SK-N-SH (cell line): Measurements from ENCODE around the gene SMPD3. TPM values are rescaled to one million over a fixed set of nuclear protein-coding genes. Genes with fewer than 3 reads are reported as not detected.

Experiments
- CTCF ChIA-PET: fragments of 300-600, 350-600 bp; formaldehyde crosslinking; extraction: SDS; loops from one replicate; lab custom pipeline; 2021; lab: Yijun Ruan, JAX
- POLR2A ChIA-PET: fragments of 350-600 bp; sonication (Branson Sonifier 250); formaldehyde crosslinking; extraction: SDS; loops from one replicate; lab custom pipeline; 2020; ENCODE audit warnings: antibody characterized with exemption, inconsistent platforms; lab: Yijun Ruan, JAX
- DNase-seq: peaks from one replicate; pipeline ENCODE4 v3.0.0; 2012
- H2AFZ ChIP-seq: fragments of 200-600 bp; sonication (generic); 2 replicates; pipeline ENCODE4 v1.8.1; 2016; ENCODE audit warnings: antibody characterized with exemption, mild to moderate bottlenecking, low read depth
- H3F3A ChIP-seq: fragments of 200-600 bp; sonication (generic); replicated peaks from 2 replicates; pipeline ENCODE3; 2016; ENCODE audit warnings: antibody characterized with exemption, mild to moderate bottlenecking; ENCODE audit not compliant: insufficient read depth
- H3K27ac ChIP-seq, 2 experiments: fragments of 200-500 bp in 1 of 2; fragments of 200-600 bp in 1 of 2; sonication (Bioruptor generic) in 1 of 2; sonication (generic), shearing (Covaris generic) in 1 of 2; 2 replicates each; pipeline versions ENCODE4 v1.5.1 to v1.6.1; 2014 to 2016; ENCODE audit warnings: low read depth in 2 of 2, inconsistent platforms in 1 of 2, low read length in 1 of 2, mild to moderate bottlenecking in 1 of 2, mixed read lengths in 1 of 2
- H3K27me3 ChIP-seq: fragments of 200-600 bp; sonication (generic), shearing (Covaris generic); 2 replicates; pipeline ENCODE4 v1.6.1; 2016; ENCODE audit warnings: mixed run types; ENCODE audit not compliant: insufficient read depth
- H3K36me3 ChIP-seq, 2 experiments: fragments of 200-500 bp in 1 of 2; fragments of 200-600 bp in 1 of 2; sonication (Bioruptor generic) in 1 of 2; sonication (generic) in 1 of 2; replicated peaks in 1 of 2; 2 replicates each; pipeline versions ENCODE3 to v1.5.1; 2014 to 2016; ENCODE audit warnings: low read length in 1 of 2, mild to moderate bottlenecking in 1 of 2; ENCODE audit not compliant: insufficient read depth in 2 of 2, control insufficient read depth in 1 of 2
- H3K4me1 ChIP-seq, 2 experiments: fragments of 200-500 bp in 1 of 2; fragments of 200-600 bp in 1 of 2; sonication (Bioruptor generic) in 1 of 2; sonication (generic), shearing (Covaris generic) in 1 of 2; 2 replicates each; pipeline versions ENCODE4 v1.5.1 to v1.6.1; 2014 to 2016; ENCODE audit warnings: low read depth in 1 of 2, low read length in 1 of 2, mixed run types in 1 of 2; ENCODE audit not compliant: insufficient read depth in 2 of 2, control insufficient read depth in 1 of 2
- H3K4me2 ChIP-seq: fragments of 200-600 bp; sonication (generic), shearing (Covaris generic); 2 replicates; pipeline ENCODE4 v1.6.1; 2017; ENCODE audit warnings: mixed run types
- H3K4me3 ChIP-seq, 2 experiments: fragments of 200-500 bp in 1 of 2; fragments of 200-600 bp in 1 of 2; sonication (Bioruptor generic) in 1 of 2; sonication (generic), shearing (Covaris generic) in 1 of 2; 2 replicates each; pipeline versions ENCODE4 v1.5.1 to v1.8.1; 2014 to 2016; ENCODE audit warnings: low read depth in 2 of 2, inconsistent platforms in 1 of 2, low read length in 1 of 2, mild to moderate bottlenecking in 1 of 2, mixed read lengths in 1 of 2, moderate library complexity in 1 of 2
- H3K79me2 ChIP-seq: fragments of 200-600 bp; sonication (generic); 2 replicates; pipeline ENCODE4 v1.8.1; 2017; ENCODE audit warnings: mild to moderate bottlenecking; ENCODE audit not compliant: insufficient read depth
- H3K9ac ChIP-seq: fragments of 200-600 bp; sonication (generic); 2 replicates; pipeline ENCODE4 v1.6.1; 2017; ENCODE audit warnings: mixed run types
- H3K9me2 ChIP-seq: fragments of 200-600 bp; sonication (generic); 2 replicates; pipeline ENCODE4 v1.6.1; 2017; ENCODE audit warnings: mixed run types
- H3K9me3 ChIP-seq: fragments of 200-600 bp; sonication (generic); 2 replicates; pipeline ENCODE4 v1.6.1; 2017; ENCODE audit warnings: mixed run types, mild to moderate bottlenecking, moderate library complexity
- H4K20me1 ChIP-seq: fragments of 200-600 bp; sonication (generic); 2 replicates; pipeline ENCODE4 v1.6.1; 2017; ENCODE audit warnings: mild to moderate bottlenecking, mixed run types; ENCODE audit not compliant: insufficient read depth
- CHD2 ChIP-seq: fragments of 150-350 bp; IDR thresholded peaks from 2 replicates; pipeline ENCODE4 v1.6.1; 2018; ENCODE audit warnings: low read length; ENCODE audit not compliant: partially characterized antibody
- ELF1 ChIP-seq: IDR thresholded peaks from 2 replicates; pipeline ENCODE4 v1.4.0; 2012
- EZH2phosphoT487 ChIP-seq: fragments of 200-600 bp; sonication (generic); IDR thresholded peaks from 2 replicates; pipeline ENCODE4 v1.6.1; 2017; ENCODE audit warnings: low read depth, mixed run types, mild to moderate bottlenecking, antibody characterized with exemption, moderate library complexity, borderline replicate concordance
- FOSL2 ChIP-seq: IDR thresholded peaks from 2 replicates; pipeline ENCODE4 v1.4.0; 2012; ENCODE audit warnings: low read depth, mild to moderate bottlenecking, moderate library complexity, borderline replicate concordance
- FOXJ3 ChIP-seq: sonication (generic); formaldehyde crosslinking; IDR thresholded peaks from 2 replicates; pipeline ENCODE4 v1.5.1; 2020; ENCODE audit warnings: mild to moderate bottlenecking, missing genetic modification reagents
- FOXM1 ChIP-seq: IDR thresholded peaks from 2 replicates; pipeline ENCODE4 v1.4.0; 2012; ENCODE audit warnings: low read depth, mild to moderate bottlenecking
- GATA2 ChIP-seq: sonication (generic); formaldehyde crosslinking; IDR thresholded peaks from 2 replicates; pipeline ENCODE4 v1.5.0; 2020; ENCODE audit warnings: mild to moderate bottlenecking, missing genetic modification reagents
- JUND ChIP-seq: IDR thresholded peaks from 2 replicates; pipeline ENCODE4 v1.4.0; 2012
- MEF2A ChIP-seq: IDR thresholded peaks from 2 replicates; pipeline ENCODE4 v1.4.0; 2012; ENCODE audit warnings: low read depth, borderline replicate concordance
- RFX5 ChIP-seq: IDR thresholded peaks from 2 replicates; pipeline ENCODE4 v1.6.1; 2012; ENCODE audit warnings: mild to moderate bottlenecking, improper control_type of control experiment, low read length
- RXRA ChIP-seq: IDR thresholded peaks from 2 replicates; pipeline ENCODE4 v1.4.0; 2012; ENCODE audit warnings: low read depth, mild to moderate bottlenecking, borderline replicate concordance
- SIN3A ChIP-seq: IDR thresholded peaks from 2 replicates; pipeline ENCODE4 v1.6.1; 2012; ENCODE audit warnings: low read depth, mild to moderate bottlenecking, low read length, moderate library complexity, borderline replicate concordance
- SMC3 ChIP-seq: IDR thresholded peaks from 2 replicates; pipeline ENCODE4 v1.6.1; 2012; ENCODE audit warnings: low read depth, low read length, improper control_type of control experiment
- TAF1 ChIP-seq: IDR thresholded peaks from 2 replicates; pipeline ENCODE4 v1.6.1; 2012; ENCODE audit warnings: low read depth, mild to moderate bottlenecking, low read length, moderate library complexity, borderline replicate concordance
- TCF12 ChIP-seq: IDR thresholded peaks from 2 replicates; pipeline ENCODE4 v1.4.0; 2012
- TEAD4 ChIP-seq: IDR thresholded peaks from 2 replicates; pipeline ENCODE4 v1.4.0; 2012; ENCODE audit warnings: mild to moderate bottlenecking, borderline replicate concordance; ENCODE audit not compliant: insufficient read depth
- YY1 ChIP-seq: IDR thresholded peaks from 2 replicates; pipeline ENCODE4 v1.4.0; 2012; ENCODE audit warnings: low read depth, mild to moderate bottlenecking
- WGBS: methylation state at CpG from one replicate; pipeline ENCODE4 v1.1.6; 2017; ENCODE audit warnings: low lambda C conversion rate; 5-methylcytosine and 5-hydroxymethylcytosine counted together
- polyA plus RNA-seq, 3 experiments: library from polyadenylated mRNA; depleted of rRNA; stranded (reverse); fragments of >200 nt; gene quantifications; 2 replicates each; pipeline ENCODE4 v1.2.3, GENCODE V29; 2012
- TF ChIP-seq, protein P1 (sequence below): IDR thresholded peaks from 2 replicates; pipeline ENCODE4 v1.4.0; 2012; ENCODE audit warnings: low read depth, borderline replicate concordance
- TF ChIP-seq, protein P2 (sequence below): fragments of 200-600 bp; sonication (generic); IDR thresholded peaks from 2 replicates; pipeline ENCODE4 v1.6.1; 2017; ENCODE audit warnings: antibody characterized with exemption, mild to moderate bottlenecking, moderate library complexity
- TF ChIP-seq, protein P3 (sequence below): IDR thresholded peaks from 2 replicates; pipeline ENCODE4 v1.4.0; 2012; ENCODE audit warnings: low read depth
- TF ChIP-seq, protein P4 (sequence below): fragments of 150-350 bp; IDR thresholded peaks from 2 replicates; pipeline ENCODE4 v1.6.1; 2017; ENCODE audit warnings: antibody characterized with exemption, low read length, low read depth, borderline replicate concordance
- TF ChIP-seq, protein P5 (sequence below): IDR thresholded peaks from 2 replicates; pipeline ENCODE4; 2012

Gene SMPD3
- polyA plus RNA-seq, 1 of the 3 experiments (the other 2 are of a cell fraction) = 0.38 TPM

DNA sequence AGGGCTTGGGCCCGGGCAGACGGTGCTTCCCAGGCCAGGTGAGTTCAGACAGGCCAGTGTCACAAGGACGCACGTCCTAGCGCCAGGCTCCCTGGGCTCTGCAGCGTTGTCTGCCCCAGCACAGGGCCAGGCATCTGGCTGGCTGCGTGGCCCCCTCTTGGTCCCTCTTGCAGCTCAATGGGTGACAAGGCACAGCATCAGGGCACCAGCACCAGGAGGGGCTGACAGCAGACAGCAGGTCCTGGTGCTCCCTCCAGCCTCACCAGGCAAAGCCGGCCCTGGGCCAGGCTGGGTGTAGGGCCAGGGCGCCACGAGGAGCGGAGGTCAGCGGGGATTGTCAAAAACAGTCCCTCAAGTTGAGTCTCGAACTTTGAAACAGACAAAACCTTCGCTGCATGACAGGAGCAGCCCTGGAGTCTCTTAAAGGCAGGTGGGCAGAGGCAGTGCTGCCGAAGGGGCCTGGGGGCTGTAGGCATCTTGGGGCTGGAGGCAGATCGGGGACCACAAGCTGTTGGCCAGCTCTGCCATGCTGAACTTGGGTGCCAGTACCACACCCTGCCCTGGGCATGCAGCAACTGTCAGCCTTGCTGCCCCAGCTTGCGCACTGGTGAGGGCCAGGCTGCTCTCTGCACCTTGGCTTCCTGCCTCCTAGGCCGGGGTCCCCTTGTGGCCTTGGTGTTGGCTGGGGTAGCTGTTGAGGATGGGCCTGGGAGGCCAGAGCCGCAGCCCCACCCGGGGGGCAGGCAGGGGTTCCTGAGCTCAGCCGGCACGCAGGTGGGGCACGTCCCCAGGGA, 88.7 kb downstream of the SMPD3 start:
- CTCF ChIA-PET = interaction anchor here (0.7 to 2.1 kb wide), 6 partner anchors 10 to 169 kb away, joined by 3 to 7 read pairs (median 4); no protein-coding TSS in a partner anchor
- WGBS = 95% methylated on average over 14 of the region's 23 CpGs

DNA sequence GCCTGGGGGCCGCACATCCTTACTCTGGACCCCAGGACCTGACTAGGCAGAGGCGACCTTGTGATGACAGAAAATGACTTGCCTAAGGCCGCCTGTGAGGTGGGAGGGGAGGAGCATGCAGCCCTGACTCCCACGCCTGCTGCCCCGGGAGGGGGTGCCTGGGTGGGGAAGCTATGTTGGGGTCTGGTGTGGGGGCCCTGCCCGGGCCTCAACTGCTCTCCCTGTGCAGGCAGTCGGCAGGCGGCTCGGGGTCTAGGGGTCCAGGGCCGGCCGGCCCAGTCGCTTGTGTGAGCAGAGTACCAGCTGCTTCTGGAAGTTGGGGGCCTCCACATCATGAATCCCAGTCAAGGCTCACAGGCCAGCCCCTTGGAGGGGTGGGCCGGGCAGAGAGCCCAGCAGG, 89.4 kb downstream of the SMPD3 start:
- Histone ChIP-seq H3K4me1 (peaks cover 0 to 30% of the 10 kb centered on the region in 2 experiments; a peak in 2 of 4 replicates), H3K4me2 (no peak overlapping the region), H3F3A (no peaks in the 10 kb centered on the region), H3K9me3 (no peaks in the 10 kb centered on the region), H3K27ac (no peak overlapping the region), H3K79me2 (no peaks in the 10 kb centered on the region), H3K27me3 (no peaks in the 10 kb centered on the region), H4K20me1 (no peaks in the 10 kb centered on the region), H3K4me3 (no peak overlapping the region), H3K9ac (no peak overlapping the region), H2AFZ (no peak overlapping the region), H3K36me3 (peaks cover 0 to 24% of the 10 kb centered on the region in 2 experiments), H3K9me2 (no peaks in the 10 kb centered on the region)
- ChIA-PET POLR2A (no interaction called here), CTCF (interaction anchor here (0.6 to 2.1 kb wide), 2 partner anchors 23 to 97 kb away, joined by 3 to 7 read pairs; no protein-coding TSS in a partner anchor)
- WGBS = no CpG with 5 or more reads among the region's 13 CpGs
- DNase-seq = no peak
- TF ChIP-seq YY1 = no peak
- no peak for TF ChIP-seq MEF2A
- TF ChIP-seq, protein P1, sequence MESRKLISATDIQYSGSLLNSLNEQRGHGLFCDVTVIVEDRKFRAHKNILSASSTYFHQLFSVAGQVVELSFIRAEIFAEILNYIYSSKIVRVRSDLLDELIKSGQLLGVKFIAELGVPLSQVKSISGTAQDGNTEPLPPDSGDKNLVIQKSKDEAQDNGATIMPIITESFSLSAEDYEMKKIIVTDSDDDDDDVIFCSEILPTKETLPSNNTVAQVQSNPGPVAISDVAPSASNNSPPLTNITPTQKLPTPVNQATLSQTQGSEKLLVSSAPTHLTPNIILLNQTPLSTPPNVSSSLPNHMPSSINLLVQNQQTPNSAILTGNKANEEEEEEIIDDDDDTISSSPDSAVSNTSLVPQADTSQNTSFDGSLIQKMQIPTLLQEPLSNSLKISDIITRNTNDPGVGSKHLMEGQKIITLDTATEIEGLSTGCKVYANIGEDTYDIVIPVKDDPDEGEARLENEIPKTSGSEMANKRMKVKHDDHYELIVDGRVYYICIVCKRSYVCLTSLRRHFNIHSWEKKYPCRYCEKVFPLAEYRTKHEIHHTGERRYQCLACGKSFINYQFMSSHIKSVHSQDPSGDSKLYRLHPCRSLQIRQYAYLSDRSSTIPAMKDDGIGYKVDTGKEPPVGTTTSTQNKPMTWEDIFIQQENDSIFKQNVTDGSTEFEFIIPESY = no peak
- TF ChIP-seq RFX5 = no peak
- TF ChIP-seq, protein P2, sequence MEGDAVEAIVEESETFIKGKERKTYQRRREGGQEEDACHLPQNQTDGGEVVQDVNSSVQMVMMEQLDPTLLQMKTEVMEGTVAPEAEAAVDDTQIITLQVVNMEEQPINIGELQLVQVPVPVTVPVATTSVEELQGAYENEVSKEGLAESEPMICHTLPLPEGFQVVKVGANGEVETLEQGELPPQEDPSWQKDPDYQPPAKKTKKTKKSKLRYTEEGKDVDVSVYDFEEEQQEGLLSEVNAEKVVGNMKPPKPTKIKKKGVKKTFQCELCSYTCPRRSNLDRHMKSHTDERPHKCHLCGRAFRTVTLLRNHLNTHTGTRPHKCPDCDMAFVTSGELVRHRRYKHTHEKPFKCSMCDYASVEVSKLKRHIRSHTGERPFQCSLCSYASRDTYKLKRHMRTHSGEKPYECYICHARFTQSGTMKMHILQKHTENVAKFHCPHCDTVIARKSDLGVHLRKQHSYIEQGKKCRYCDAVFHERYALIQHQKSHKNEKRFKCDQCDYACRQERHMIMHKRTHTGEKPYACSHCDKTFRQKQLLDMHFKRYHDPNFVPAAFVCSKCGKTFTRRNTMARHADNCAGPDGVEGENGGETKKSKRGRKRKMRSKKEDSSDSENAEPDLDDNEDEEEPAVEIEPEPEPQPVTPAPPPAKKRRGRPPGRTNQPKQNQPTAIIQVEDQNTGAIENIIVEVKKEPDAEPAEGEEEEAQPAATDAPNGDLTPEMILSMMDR = no peak
- no peak for TF ChIP-seq GATA2 (CRISPR knock-in tag)
- no peak for TF ChIP-seq TAF1
- TF ChIP-seq RXRA = no peak
- no peak for TF ChIP-seq SIN3A
- TF ChIP-seq, protein P3, sequence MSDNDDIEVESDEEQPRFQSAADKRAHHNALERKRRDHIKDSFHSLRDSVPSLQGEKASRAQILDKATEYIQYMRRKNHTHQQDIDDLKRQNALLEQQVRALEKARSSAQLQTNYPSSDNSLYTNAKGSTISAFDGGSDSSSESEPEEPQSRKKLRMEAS = no peak
- TF ChIP-seq FOXJ3 (CRISPR knock-in tag) = no peak
- TF ChIP-seq EZH2phosphoT487 = no peak
- no peak for TF ChIP-seq CHD2
- no peak for TF ChIP-seq ELF1
- no peak for TF ChIP-seq FOSL2
- TF ChIP-seq, protein P4, sequence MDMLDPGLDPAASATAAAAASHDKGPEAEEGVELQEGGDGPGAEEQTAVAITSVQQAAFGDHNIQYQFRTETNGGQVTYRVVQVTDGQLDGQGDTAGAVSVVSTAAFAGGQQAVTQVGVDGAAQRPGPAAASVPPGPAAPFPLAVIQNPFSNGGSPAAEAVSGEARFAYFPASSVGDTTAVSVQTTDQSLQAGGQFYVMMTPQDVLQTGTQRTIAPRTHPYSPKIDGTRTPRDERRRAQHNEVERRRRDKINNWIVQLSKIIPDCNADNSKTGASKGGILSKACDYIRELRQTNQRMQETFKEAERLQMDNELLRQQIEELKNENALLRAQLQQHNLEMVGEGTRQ = no peak

More for the DNA sequence above, 88.7 kb downstream of the SMPD3 start:
- Histone ChIP-seq H3K79me2 (no peaks in the 10 kb centered on the region), H3K9ac (no peak overlapping the region), H3K36me3 (peaks cover 0 to 24% of the 10 kb centered on the region in 2 experiments), H3K4me1 (peaks cover 0 to 37% of the 10 kb centered on the region in 2 experiments; a peak in 2 of 4 replicates), H3K27me3 (no peaks in the 10 kb centered on the region), H4K20me1 (no peaks in the 10 kb centered on the region), H3F3A (no peaks in the 10 kb centered on the region), H3K27ac (no peak overlapping the region), H2AFZ (no peak overlapping the region), H3K9me2 (no peaks in the 10 kb centered on the region), H3K4me2 (no peak overlapping the region), H3K9me3 (no peaks in the 10 kb centered on the region), H3K4me3 (no peak overlapping the region)
- POLR2A ChIA-PET = interaction anchor here (0.9 kb wide), 1 partner anchor 474 kb away, joined by 3 read pairs; no protein-coding TSS in a partner anchor
- peak; percentile 18 for DNase-seq
- no peak for TF ChIP-seq EZH2phosphoT487
- TF ChIP-seq FOXM1 = no peak
- no peak for TF ChIP-seq TCF12
- no peak for TF ChIP-seq ELF1
- TF ChIP-seq SMC3 = no peak
- TF ChIP-seq RXRA = no peak
- TF ChIP-seq TEAD4 = no peak
- TF ChIP-seq, protein P5, sequence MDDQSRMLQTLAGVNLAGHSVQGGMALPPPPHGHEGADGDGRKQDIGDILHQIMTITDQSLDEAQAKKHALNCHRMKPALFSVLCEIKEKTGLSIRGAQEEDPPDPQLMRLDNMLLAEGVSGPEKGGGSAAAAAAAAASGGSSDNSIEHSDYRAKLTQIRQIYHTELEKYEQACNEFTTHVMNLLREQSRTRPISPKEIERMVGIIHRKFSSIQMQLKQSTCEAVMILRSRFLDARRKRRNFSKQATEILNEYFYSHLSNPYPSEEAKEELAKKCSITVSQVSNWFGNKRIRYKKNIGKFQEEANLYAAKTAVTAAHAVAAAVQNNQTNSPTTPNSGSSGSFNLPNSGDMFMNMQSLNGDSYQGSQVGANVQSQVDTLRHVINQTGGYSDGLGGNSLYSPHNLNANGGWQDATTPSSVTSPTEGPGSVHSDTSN = no peak
- no peak for TF ChIP-seq JUND
